ENCODE data around the gene MRPS30.

- TF ChIP-seq, protein P1, sequence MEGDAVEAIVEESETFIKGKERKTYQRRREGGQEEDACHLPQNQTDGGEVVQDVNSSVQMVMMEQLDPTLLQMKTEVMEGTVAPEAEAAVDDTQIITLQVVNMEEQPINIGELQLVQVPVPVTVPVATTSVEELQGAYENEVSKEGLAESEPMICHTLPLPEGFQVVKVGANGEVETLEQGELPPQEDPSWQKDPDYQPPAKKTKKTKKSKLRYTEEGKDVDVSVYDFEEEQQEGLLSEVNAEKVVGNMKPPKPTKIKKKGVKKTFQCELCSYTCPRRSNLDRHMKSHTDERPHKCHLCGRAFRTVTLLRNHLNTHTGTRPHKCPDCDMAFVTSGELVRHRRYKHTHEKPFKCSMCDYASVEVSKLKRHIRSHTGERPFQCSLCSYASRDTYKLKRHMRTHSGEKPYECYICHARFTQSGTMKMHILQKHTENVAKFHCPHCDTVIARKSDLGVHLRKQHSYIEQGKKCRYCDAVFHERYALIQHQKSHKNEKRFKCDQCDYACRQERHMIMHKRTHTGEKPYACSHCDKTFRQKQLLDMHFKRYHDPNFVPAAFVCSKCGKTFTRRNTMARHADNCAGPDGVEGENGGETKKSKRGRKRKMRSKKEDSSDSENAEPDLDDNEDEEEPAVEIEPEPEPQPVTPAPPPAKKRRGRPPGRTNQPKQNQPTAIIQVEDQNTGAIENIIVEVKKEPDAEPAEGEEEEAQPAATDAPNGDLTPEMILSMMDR (conservative IDR thresholded peaks at IDR 0.05 in 1 of 2, IDR thresholded peaks at IDR 0.05 in 1 of 2; ENCODE audit: low read depth in 1 of 2, low read length in 2 of 2), result no peak
- no peak for TF ChIP-seq EZH2 (IDR thresholded peaks at IDR 0.05; ENCODE audit: low read length, missing control alignments)
Measured at GRCh38 chr5:44806608-44807007, 2.1 kb upstream of the MRPS30 start.

All from fibroblast of lung (primary cell).